K562 (cell line): ENCODE data around the gene ABCA3. TPM values are rescaled to one million over a fixed set of nuclear protein-coding genes. Genes with fewer than 3 reads are reported as not detected.

Experiments
- ATAC-seq: fragments of 200-7000 bp; cut with Tn5 transposase; 3 replicates; pipeline ENCODE4 v1.9.1; 2020; ENCODE audit warnings: moderate library complexity
- BruUV-seq: library from RNA; stranded (reverse); fragments of 400-500 nt; replicated peaks from 2 replicates; lab custom pipeline; 2021; lab: Mats Ljungman, UMichigan
- CTCF ChIA-PET: fragments of 300-600 bp; formaldehyde crosslinking; extraction: SDS; loops from one replicate; lab custom pipeline; 2021; ENCODE audit warnings: low intra/inter-chr PET ratio; lab: Yijun Ruan, JAX
- POLR2A ChIA-PET: fragments of 300-600, 350-650 bp; sonication (Branson Sonifier 250); formaldehyde crosslinking; extraction: SDS; loops from one replicate; lab custom pipeline; 2021; ENCODE audit warnings: antibody characterized with exemption, inconsistent platforms; lab: Yijun Ruan, JAX
- DNase-seq, 4 experiments: peaks; one replicate each; pipeline versions ENCODE4 v3.0.0 to v3.0.0-alpha.2; 2011 to 2018; ENCODE audit warnings: low spot score in 3 of 4, mixed read lengths in 3 of 4; ENCODE audit errors: extremely low read depth in 1 of 4
- FAIRE-seq: peaks from 2 replicates; lab custom pipeline; 2011; peaks lifted over from hg19 to GRCh38; lab: Jason Lieb, UNC
- H2AFZ ChIP-seq: 2 replicates; pipeline ENCODE4 v1.6.0; 2011; ENCODE audit warnings: low read depth, low read length, control low read depth, inconsistent platforms
- H3K27ac ChIP-seq: fragments of 200-600 bp; 3 replicates; pipeline ENCODE4 v1.8.0; 2011; ENCODE audit warnings: low read depth, mild to moderate bottlenecking, control low read depth, inconsistent platforms, low read length, moderate library complexity, mixed read lengths; ENCODE audit errors: extremely low read depth
- H3K27me3 ChIP-seq, 2 experiments: fragments of 300-600 bp in 1 of 2; 2 replicates in 1 of 2; 3 replicates in 1 of 2; pipeline versions ENCODE4 v1.6.0 to v1.8.0; 2011; ENCODE audit warnings: inconsistent platforms in 2 of 2, low read length in 2 of 2, mild to moderate bottlenecking in 1 of 2, mixed read lengths in 1 of 2, moderate library complexity in 1 of 2; ENCODE audit not compliant: control insufficient read depth in 2 of 2, insufficient read depth in 2 of 2
- H3K36me3 ChIP-seq: fragments of 300-600 bp; 3 replicates; pipeline ENCODE4 v1.8.0; 2011; ENCODE audit warnings: mild to moderate bottlenecking, low read length, inconsistent platforms; ENCODE audit not compliant: control insufficient read depth, insufficient read depth
- H3K4me1 ChIP-seq, 2 experiments: fragments of 200-600 bp in 1 of 2; replicated peaks in 1 of 2; 2 replicates in 1 of 2; 3 replicates in 1 of 2; pipeline versions ENCODE4 v1.5.1 to v1.8.0; 2011; ENCODE audit warnings: inconsistent platforms in 2 of 2, low read length in 2 of 2, mild to moderate bottlenecking in 1 of 2, mixed read lengths in 1 of 2, moderate library complexity in 1 of 2; ENCODE audit not compliant: control insufficient read depth in 2 of 2, insufficient read depth in 2 of 2
- H3K4me2 ChIP-seq: 2 replicates; pipeline ENCODE4 v1.6.1; 2011; ENCODE audit warnings: low read length, control low read depth, inconsistent platforms, mixed read lengths; ENCODE audit not compliant: insufficient read depth
- H3K4me3 ChIP-seq: fragments of 200-600 bp; sonication (generic), shearing (Covaris generic); 2 replicates; pipeline ENCODE4 v1.5.1; 2016; ENCODE audit warnings: control low read depth, inconsistent platforms
- H3K79me2 ChIP-seq: fragments of 200-600 bp; 3 replicates; pipeline ENCODE4 v1.8.0; 2011; ENCODE audit warnings: low read length, inconsistent platforms; ENCODE audit not compliant: control insufficient read depth, insufficient read depth
- H3K9ac ChIP-seq, 2 experiments: 2 replicates each; pipeline versions ENCODE4 v1.6.0 to v1.6.1; 2011; ENCODE audit warnings: low read depth in 2 of 2, low read length in 2 of 2, control low read depth in 1 of 2, inconsistent platforms in 1 of 2, mild to moderate bottlenecking in 1 of 2, mixed read lengths in 1 of 2; ENCODE audit not compliant: insufficient read depth in 1 of 2
- H3K9me1 ChIP-seq: one replicate; pipeline ENCODE4 v1.6.0; 2011; ENCODE audit warnings: inconsistent platforms, mild to moderate bottlenecking, low read length, moderate library complexity; ENCODE audit not compliant: control insufficient read depth, insufficient read depth
- H3K9me3 ChIP-seq: replicated peaks from 2 replicates; pipeline ENCODE4 v1.5.1; 2011; ENCODE audit warnings: low read depth, low read length, inconsistent platforms; ENCODE audit not compliant: control insufficient read depth, insufficient read depth
- H4K20me1 ChIP-seq: replicated peaks from 2 replicates; pipeline ENCODE4 v1.6.1; 2011; ENCODE audit warnings: low read length, inconsistent platforms, mixed read lengths; ENCODE audit not compliant: control insufficient read depth, insufficient read depth
- CHD1 ChIP-seq: fragments of 200-600 bp; sonication (generic); IDR thresholded peaks from one replicate; pipeline ENCODE4 v1.6.1; 2012; ENCODE audit warnings: mild to moderate bottlenecking, moderate library complexity, low read length, inconsistent platforms
- CHD2 ChIP-seq: IDR thresholded peaks from 2 replicates; pipeline ENCODE4 v1.6.1; 2011; ENCODE audit warnings: low read depth, low read length
- EZH2 ChIP-seq: IDR thresholded peaks from 2 replicates; pipeline ENCODE4 v1.6.1; 2012; ENCODE audit warnings: low read depth, mild to moderate bottlenecking, inconsistent platforms, low read length, borderline replicate concordance
- HLTF ChIP-seq: fragments of 450-650 bp; IDR thresholded peaks from 2 replicates; pipeline ENCODE4 v1.6.1; 2016
- MXI1 ChIP-seq: IDR thresholded peaks from 2 replicates; pipeline ENCODE4 v1.6.1; 2011; ENCODE audit warnings: low read depth, mild to moderate bottlenecking, improper control_type of control experiment, low read length
- PHF21A ChIP-seq: fragments of 450-650 bp; IDR thresholded peaks from 2 replicates; pipeline ENCODE4 v1.6.1; 2017; ENCODE audit warnings: low read depth, borderline replicate concordance
- STAG1 ChIP-seq: sonication (generic); formaldehyde crosslinking; IDR thresholded peaks from 2 replicates; pipeline ENCODE4 v1.5.0; 2020; ENCODE audit warnings: missing genetic modification reagents, borderline replicate concordance
- TOE1 ChIP-seq, 2 experiments: fragments of 450-650 bp in 1 of 2; sonication (generic) in 1 of 2; formaldehyde crosslinking in 1 of 2; IDR thresholded peaks; 2 replicates each; pipeline versions ENCODE4 v1.7.1 to v1.8.0; 2016 to 2022; ENCODE audit warnings: borderline replicate concordance in 2 of 2, mild to moderate bottlenecking in 2 of 2, antibody characterized with exemption in 1 of 2, inconsistent platforms in 1 of 2, low read depth in 1 of 2, missing genetic modification reagents in 1 of 2, moderate library complexity in 1 of 2
- ZBTB49 ChIP-seq: sonication (generic); formaldehyde crosslinking; IDR thresholded peaks from 2 replicates; pipeline ENCODE4 v1.8.0; 2022; ENCODE audit warnings: missing genetic modification reagents, mild to moderate bottlenecking, borderline replicate concordance
- ZBTB9 ChIP-seq: fragments of 450-650 bp; formaldehyde crosslinking; IDR thresholded peaks from 2 replicates; pipeline ENCODE4 v1.4.0; 2020; ENCODE audit warnings: mild to moderate bottlenecking, moderate library complexity
- ZC3H8 ChIP-seq: fragments of 450-650 bp; IDR thresholded peaks from 2 replicates; pipeline ENCODE4 v1.6.1; 2017
- ZNF143 ChIP-seq: sonication (generic); formaldehyde crosslinking; IDR thresholded peaks from 2 replicates; pipeline ENCODE4 v1.9.0; 2022; ENCODE audit warnings: mild to moderate bottlenecking, missing genetic modification reagents
- ZNF146 ChIP-seq: IDR thresholded peaks from one replicate; pipeline ENCODE4 v1.6.1; 2018; ENCODE audit warnings: missing compliant biosample characterization; ENCODE audit not compliant: unreplicated experiment
- ZNF232 ChIP-seq: sonication (generic); formaldehyde crosslinking; IDR thresholded peaks from 2 replicates; pipeline ENCODE4 v1.8.0; 2022; ENCODE audit warnings: mild to moderate bottlenecking, missing genetic modification reagents
- ZNF408 ChIP-seq: fragments of 250-450 bp; sonication (Bioruptor Pico); IDR thresholded peaks from 2 replicates; pipeline ENCODE4 v1.4.0; 2020; ENCODE audit warnings: low read depth, mild to moderate bottlenecking, moderate library complexity
- ZNF507 ChIP-seq: conservative IDR thresholded peaks from 2 replicates; pipeline ENCODE4 v1.6.1; 2017; ENCODE audit warnings: missing genetic modification characterization, missing compliant biosample characterization
- WGBS: fragments of 100-300 bp; shearing (Covaris generic); methylation state at CpG from one replicate; pipeline ENCODE4 v1.1.6; 2016; ENCODE audit warnings: low coverage, mixed read lengths; ENCODE audit not compliant: insufficient coverage; ENCODE audit errors: missing lambda C conversion rate; 5-methylcytosine and 5-hydroxymethylcytosine counted together
- in situ Hi-C: fragments of 300-500 bp; cut with MboI; formaldehyde crosslinking; loops from 4 replicates; pipeline ENCODE4 v1.15.0; 2018; ENCODE audit warnings: inconsistent platforms, mixed read lengths
- intact Hi-C: fragments of 100-400 bp; cut with micrococcal nuclease; formaldehyde crosslinking; loops from 2 replicates; pipeline ENCODE4 v1.14.2; 2022
- polyA plus RNA-seq, 8 experiments: library from polyadenylated mRNA; depleted of rRNA in 4 of 8; stranded (reverse) in 5 of 8; unstranded in 3 of 8; fragments of >200 nt; fragmentation: Nextera tagmentation in 2 of 8; fragmentation: Illumina TruSeq in 1 of 8; extraction: Ambion mirVana in 2 of 8; extraction: Trizol in 1 of 8; gene quantifications; 2 replicates each; pipeline versions ENCODE4 v1.2.1 to v1.2.3, GENCODE V29; 2011 to 2014; ENCODE audit warnings: inconsistent platforms in 1 of 8, missing spikeins in 1 of 8
- total RNA-seq, 7 experiments: library from RNA; depleted of rRNA in 6 of 7; stranded (reverse); fragments of >200 nt in 6 of 7; fragmentation: Illumina TruSeq in 2 of 7; extraction: Trizol in 2 of 7; gene quantifications; 2 replicates each; pipeline versions ENCODE4 v1.2.1 to v1.2.3, GENCODE V29; 2011 to 2021; ENCODE audit warnings: low replicate concordance in 1 of 7
- TF ChIP-seq, protein P1 (sequence below): fragments of 250-450 bp; sonication (Bioruptor Pico); IDR thresholded peaks from 2 replicates; pipeline ENCODE4 v1.8.0; 2021; ENCODE audit warnings: mild to moderate bottlenecking, moderate library complexity

ABCA3 gene
- total and polyA plus RNA-seq, 9 of the 15 experiments (the other 6 are each of a cell fraction or from before 2014, with no cell fraction given): 0.66 to 23.7 (median 6.9) TPM

- in situ Hi-C loops (no loop called here), intact Hi-C loops (no loop called here)
- Histone ChIP-seq H3K36me3 (peaks cover 62% of the 10 kb centered on the region; the same call in 2 of the 3 replicates), H3K79me2 (no peaks in the 10 kb centered on the region), H3K4me1 (peaks cover 0 to 55% of the 10 kb centered on the region in 2 experiments; a peak in 2 of 5 replicates), H3K4me3 (no peak within 1 kb of the TSS), H3K9me1 (no peaks in the 10 kb centered on the region), H4K20me1 (no peaks in the 10 kb centered on the region), H3K9ac (no peak within 1 kb of the TSS), H3K4me2 (no peak within 1 kb of the TSS), H3K27ac (no peak within 1 kb of the TSS), H2AFZ (no peak within 1 kb of the TSS), H3K27me3 (no peaks in the 10 kb centered on the region), H3K9me3 (no peaks in the 10 kb centered on the region)
- DNase-seq (no peak), FAIRE-seq (no peak), ATAC-seq (peak; percentile 7)
- WGBS: 94% methylated on average over 20 of the region's 64 CpGs
- ChIA-PET CTCF (no interaction called here), POLR2A (interaction anchor here (2.6 to 6.6 kb wide), 2 partner anchors 11 to 15 kb away, joined by 20 to 39 read pairs; partner anchors contain the start of gene ECI1)
- BruUV-seq: no TSS peak
- TF ChIP-seq ZNF143 (CRISPR knock-in tag) (no peak), ZNF507 (tag) (no peak), ZNF408 (no peak), ZBTB49 (CRISPR knock-in tag) (no peak), EZH2 (no peak), ZC3H8 (no peak), ZNF146 (CRISPR knock-in tag) (no peak), MXI1 (no peak), ZNF232 (CRISPR knock-in tag) (no peak), CHD2 (no peak), PHF21A (no peak), STAG1 (no peak), ZBTB9 (CRISPR knock-in tag) (no peak), HLTF (no peak), TOE1 (IDR thresholded peaks at IDR 0.05; ENCODE audit: borderline replicate concordance) (no peak), TOE1 (CRISPR knock-in tag; IDR thresholded peaks at IDR 0.05; ENCODE audit: borderline replicate concordance, low read depth) (no peak), CHD1 (no peak)
- TF ChIP-seq, protein P1, sequence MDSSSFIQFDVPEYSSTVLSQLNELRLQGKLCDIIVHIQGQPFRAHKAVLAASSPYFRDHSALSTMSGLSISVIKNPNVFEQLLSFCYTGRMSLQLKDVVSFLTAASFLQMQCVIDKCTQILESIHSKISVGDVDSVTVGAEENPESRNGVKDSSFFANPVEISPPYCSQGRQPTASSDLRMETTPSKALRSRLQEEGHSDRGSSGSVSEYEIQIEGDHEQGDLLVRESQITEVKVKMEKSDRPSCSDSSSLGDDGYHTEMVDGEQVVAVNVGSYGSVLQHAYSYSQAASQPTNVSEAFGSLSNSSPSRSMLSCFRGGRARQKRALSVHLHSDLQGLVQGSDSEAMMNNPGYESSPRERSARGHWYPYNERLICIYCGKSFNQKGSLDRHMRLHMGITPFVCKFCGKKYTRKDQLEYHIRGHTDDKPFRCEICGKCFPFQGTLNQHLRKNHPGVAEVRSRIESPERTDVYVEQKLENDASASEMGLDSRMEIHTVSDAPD: no peak
Measured at GRCh38 chr16:2236337-2237101, 104.0 kb downstream of the ABCA3 start, which contains the start of gene DNASE1L2. Gene DNASE1L2 (plus strand): TSS chr16:2236444. CDS start chr16:2236817, 373 bp downstream.
